Astrocyte of the spinal cord (primary cell): Measurements from ENCODE around the gene OR5D18.

Experiments used
- DNase-seq: peaks from one replicate; pipeline ENCODE4 v3.0.0; 2011; ENCODE audit warnings: low read depth, low spot score
- H3K4me3 ChIP-seq: 2 replicates; pipeline ENCODE4 v1.5.1; 2011; ENCODE audit warnings: low read depth, mild to moderate bottlenecking, low read length, moderate library complexity
- in situ Hi-C: cut with HindIII; loops from 2 replicates; pipeline ENCODE4 v1.10.0; 2017; ENCODE audit warnings: low sequenced_read_pairs
- TF ChIP-seq, protein P1 (sequence below): IDR thresholded peaks from 2 replicates; pipeline ENCODE4 v1.5.1; 2012; ENCODE audit warnings: low read depth, mild to moderate bottlenecking, low read length, inconsistent platforms

Gene OR5D18

DNA sequence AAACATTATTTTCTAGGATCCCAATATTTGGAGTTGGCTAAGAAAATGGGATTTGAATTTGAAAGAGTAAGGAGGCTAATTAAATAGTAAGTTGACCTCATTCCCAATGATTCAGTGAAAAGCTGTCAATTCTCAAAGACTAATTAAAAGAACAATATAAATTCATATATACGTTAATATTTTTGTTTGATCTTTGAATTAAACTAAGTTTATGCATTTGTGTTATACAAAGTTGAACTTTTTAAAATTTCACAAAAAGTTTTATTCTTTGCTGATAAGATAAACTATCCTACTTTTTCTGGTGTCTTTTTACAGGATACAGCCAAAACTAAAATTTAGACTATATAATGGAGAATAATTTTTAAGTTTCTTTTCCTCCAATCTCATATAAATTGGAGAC lies 8.4 kb upstream of the OR5D18 start, which contains the start of gene OR5L1:
OR5L1 (plus strand) TSS at position 301 of the 400 bp plus-strand sequence. CDS start 100 bp downstream, outside the sequence.
- no peak for DNase-seq

DNA sequence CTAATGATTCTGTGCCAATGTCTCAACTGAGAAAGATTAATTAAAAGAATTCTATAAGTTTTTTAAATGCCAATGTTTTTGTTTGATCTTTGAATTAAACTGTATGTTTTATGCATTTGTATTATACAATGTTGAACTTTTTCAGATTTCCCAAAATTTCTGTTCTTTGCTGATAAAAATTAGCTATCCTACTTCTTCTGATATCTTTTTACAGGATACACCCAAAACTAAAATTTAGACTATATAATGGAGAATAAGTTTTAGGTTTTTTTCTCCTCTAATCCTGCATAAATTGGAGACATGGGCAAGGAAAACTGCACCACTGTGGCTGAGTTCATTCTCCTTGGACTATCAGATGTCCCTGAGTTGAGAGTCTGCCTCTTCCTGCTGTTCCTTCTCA lies 7.5 kb downstream of the OR5D18 start, which contains the start of gene OR5L2:
OR5L2 (plus strand) TSS at position 301 of the 400 bp plus-strand sequence; CDS start at position 301, 0 bp downstream.
- in situ Hi-C loops, result no loop called here
- TF ChIP-seq, protein P1, sequence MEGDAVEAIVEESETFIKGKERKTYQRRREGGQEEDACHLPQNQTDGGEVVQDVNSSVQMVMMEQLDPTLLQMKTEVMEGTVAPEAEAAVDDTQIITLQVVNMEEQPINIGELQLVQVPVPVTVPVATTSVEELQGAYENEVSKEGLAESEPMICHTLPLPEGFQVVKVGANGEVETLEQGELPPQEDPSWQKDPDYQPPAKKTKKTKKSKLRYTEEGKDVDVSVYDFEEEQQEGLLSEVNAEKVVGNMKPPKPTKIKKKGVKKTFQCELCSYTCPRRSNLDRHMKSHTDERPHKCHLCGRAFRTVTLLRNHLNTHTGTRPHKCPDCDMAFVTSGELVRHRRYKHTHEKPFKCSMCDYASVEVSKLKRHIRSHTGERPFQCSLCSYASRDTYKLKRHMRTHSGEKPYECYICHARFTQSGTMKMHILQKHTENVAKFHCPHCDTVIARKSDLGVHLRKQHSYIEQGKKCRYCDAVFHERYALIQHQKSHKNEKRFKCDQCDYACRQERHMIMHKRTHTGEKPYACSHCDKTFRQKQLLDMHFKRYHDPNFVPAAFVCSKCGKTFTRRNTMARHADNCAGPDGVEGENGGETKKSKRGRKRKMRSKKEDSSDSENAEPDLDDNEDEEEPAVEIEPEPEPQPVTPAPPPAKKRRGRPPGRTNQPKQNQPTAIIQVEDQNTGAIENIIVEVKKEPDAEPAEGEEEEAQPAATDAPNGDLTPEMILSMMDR, result no peak
- H3K4me3 ChIP-seq, result no peak within 1 kb of the TSS
- DNase-seq, result no peak

More for the DNA sequence above, 8.4 kb upstream of the OR5D18 start, which contains the start of gene OR5L1:
- H3K4me3 ChIP-seq, result no peak within 1 kb of the TSS
- in situ Hi-C loops, result no loop called here
- TF ChIP-seq, protein P1, result no peak

DNA sequence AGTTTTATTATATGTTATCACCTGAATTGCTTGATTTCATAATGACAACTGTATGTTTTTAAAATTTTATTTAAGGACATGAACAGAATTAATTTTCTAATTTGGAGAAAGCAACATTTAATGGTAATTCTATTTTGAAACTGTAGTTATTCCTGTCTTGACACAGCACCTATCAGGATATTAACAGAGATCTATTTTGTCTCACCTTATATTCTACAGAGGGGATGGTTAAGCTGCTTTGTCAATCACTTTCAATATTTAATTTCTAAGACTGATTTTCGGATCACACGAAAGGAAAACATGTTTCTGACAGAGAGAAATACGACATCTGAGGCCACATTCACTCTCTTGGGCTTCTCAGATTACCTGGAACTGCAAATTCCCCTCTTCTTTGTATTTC lies 19.0 kb downstream of the OR5D18 start, which contains the start of gene OR5D16:
OR5D16 (plus strand) TSS at position 301 of the 400 bp plus-strand sequence; CDS start at position 301, 0 bp downstream.
- in situ Hi-C loops, result no loop called here
- TF ChIP-seq, protein P1, result no peak
- no peak for DNase-seq

DNA sequence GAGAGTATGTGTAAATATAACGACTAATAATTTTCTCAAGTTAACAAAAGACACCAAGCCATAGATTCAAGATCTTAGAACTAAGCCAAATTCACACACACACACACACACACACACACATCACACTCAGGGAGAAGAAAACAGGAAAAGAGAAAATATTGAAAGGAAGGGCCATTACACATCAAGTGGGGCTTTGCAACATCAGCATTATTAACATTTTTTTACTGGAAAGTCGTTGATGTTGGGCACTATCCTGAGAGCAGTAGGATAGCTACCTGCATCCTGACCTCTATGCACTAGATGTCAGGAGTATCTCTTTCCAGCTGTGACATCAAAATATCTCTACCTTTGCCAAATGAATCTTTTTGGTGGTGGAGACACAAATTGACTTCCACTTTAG lies 28.0 kb downstream of the OR5D18 start:
- in situ Hi-C loops, result no loop called here
- TF ChIP-seq, protein P1, result no peak
- no peak for DNase-seq
- H3K4me3 ChIP-seq, result no peak overlapping the region

More for the DNA sequence above, 19.0 kb downstream of the OR5D18 start, which contains the start of gene OR5D16:
- H3K4me3 ChIP-seq, result no peak within 1 kb of the TSS

DNA sequence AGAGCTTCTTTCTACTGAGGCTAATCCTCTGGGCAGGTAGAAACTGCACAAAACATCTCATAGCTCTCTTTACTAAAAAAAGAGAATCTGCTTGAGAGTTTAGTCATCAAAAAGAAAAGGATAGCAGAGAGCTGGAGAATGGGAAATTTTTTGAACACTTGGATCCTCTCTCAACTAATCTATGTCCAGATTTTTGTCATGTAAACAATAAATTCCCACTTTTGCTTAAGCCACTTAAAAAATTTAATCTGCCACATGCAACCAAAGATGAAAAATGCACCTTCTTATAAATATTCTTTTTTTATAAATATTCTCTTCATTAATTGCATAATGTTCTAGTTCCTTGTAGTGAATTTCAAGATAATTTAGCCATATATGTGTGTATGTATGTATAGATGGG lies 29.6 kb downstream of the OR5D18 start:
- in situ Hi-C loops, result no loop called here
- H3K4me3 ChIP-seq, result no peak overlapping the region
- TF ChIP-seq, protein P1, result no peak
- DNase-seq, result no peak

DNA sequence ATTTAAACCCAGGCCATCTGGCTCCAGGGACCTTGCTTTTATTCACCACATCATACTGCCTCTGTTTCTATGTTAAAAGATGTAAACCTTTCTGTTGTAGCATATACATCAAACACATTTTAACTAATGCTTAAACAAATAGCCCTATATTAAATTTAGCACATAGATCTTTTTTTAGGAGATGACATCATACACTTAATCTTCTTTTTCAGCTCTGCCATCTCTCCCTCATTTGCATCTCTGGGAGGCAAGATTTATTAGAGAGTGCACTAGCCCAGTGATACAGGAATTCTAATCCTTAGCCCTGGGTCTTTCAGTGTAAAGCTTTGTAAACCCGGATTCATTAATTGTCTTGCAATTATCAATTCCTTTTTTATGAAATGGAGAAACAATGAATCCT lies 32.7 kb downstream of the OR5D18 start:
- in situ Hi-C loops, result no loop called here
- H3K4me3 ChIP-seq, result no peak overlapping the region
- TF ChIP-seq, protein P1, result no peak
- DNase-seq, result no peak
